Activated T-cell treated with anti-CD3 and anti-CD28 coated beads for 48 hours (primary cell): Measurements from ENCODE around the gene CDC42BPA.
"Not testable (repeated sequence)": the region's sequence is repeated elsewhere in the genome, so short reads cannot be mapped to it uniquely, and the experiment has no call there.

ENCODE experiments used
- DNase-seq: peaks from one replicate; pipeline ENCODE4 v3.0.0-alpha.2; 2020; ENCODE audit warnings: low read depth

The CDC42BPA gene

GRCh38 chr1:227062306-227062705, 256.0 kb downstream of the CDC42BPA start:
- DNase-seq: no peak

DNA sequence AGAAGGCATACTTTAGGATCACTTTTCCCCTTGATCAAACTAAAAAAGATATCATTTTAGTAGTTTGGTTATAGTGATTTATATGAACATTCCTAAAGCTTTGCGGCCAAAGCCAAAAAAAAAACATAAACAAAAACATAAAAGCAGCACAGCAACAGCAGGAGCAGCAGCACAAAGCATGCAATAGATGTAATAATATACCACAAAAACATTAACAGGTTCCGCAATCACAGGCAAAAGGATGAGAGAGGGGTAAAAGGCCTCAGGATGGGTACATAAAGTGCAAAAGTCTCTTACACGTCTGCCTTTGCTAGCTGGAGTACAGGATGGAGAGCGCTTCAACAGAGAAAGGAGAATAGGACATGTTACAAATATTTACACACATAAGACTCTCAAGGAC, 259.2 kb downstream of the CDC42BPA start:
- DNase-seq: no peak

DNA sequence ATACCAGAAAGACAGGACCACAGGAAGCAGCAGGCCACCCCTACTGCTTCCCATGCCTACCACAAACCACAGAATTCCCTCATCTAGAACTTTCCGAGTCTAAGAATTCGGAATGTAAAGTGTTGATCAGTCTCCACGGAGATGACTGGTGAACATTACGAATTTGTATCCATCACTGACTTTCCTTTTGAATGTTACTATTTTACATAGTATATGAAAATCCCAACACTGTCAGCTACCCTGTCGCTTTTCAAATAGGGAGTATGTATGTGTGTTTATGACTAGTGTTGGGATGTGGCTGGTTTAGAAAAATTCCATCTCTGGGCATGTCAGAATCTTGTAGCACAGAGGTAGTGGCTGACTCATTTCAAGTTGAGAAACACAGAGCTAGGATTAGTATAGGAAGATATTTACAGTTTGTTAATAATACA, 260.0 kb downstream of the CDC42BPA start:
- DNase-seq: no peak

DNA sequence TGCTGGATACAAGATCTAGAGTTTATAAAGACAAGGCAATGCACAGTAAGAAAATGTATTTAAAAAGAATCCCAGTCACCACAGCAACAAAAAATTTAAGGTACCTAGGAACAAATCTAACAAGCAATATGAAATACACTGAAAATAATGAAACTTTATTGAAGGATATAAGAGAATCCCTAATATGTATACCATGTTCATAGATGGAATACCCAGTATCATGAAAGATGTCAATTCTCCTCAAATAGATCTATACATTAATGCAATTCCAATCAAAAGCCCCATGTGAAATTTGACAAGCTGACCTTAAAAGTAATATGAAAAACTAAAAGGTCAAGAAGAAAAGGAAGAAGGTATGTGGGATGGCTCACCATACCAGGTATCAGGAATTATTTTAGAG, 269.0 kb downstream of the CDC42BPA start:
- no peak for DNase-seq

DNA sequence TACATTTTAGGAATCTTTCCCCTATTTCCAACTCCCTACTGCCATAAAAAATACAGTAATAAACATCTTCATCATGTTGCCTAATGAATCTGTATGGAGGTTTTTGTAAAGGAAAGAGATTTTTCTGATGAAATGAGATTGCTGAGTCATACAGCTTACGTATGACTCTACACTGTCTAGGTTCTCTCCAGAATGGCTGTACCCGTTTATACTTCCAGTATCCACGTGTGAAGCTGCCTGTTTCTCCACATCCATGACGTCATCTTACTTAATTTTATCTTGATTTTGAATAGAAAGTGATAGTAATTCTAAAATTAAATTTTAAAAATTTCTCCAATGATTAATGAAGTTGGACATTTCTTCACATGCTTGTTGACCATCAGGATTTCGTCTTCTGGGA, 274.5 kb downstream of the CDC42BPA start:
- no peak for DNase-seq

DNA sequence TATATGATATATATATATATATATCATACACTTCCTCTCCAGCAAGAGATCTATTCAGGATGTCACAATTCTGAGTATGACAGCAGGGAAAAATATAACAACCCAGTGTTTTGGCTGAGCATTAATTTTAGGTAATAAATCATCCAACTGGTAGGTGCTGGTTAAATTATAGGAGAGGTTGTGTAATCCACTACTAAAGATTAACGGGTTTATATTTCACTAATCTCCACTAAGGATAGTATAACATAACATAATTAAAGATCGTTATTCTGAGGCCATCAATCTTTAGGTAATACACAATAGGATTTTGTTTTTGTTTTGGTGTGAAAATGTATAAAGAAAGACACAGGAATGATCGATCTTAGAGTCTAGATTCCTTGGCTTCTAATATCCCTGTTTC, 276.0 kb downstream of the CDC42BPA start:
- DNase-seq: no peak

GRCh38 chr1:227038401-227038800, 279.9 kb downstream of the CDC42BPA start:
- no peak for DNase-seq

DNA sequence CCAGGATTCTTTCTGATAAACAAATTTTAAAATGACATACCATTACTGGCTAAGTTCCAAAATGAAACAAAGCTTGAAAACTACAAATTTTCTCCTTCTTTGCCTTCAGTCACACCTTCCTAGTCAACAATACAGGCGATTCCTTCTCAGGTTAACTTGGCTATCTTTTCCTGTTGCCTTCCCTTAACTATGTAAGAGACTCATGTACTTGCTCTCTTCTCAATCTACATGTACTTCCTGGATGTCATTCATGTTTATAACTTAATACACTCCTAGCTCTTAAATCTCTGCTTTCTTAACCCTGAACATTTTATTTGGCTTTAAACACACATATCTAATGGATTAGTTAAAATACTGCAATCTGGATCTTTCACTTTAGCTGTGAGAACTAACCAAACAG, 281.2 kb downstream of the CDC42BPA start:
- no peak for DNase-seq

DNA sequence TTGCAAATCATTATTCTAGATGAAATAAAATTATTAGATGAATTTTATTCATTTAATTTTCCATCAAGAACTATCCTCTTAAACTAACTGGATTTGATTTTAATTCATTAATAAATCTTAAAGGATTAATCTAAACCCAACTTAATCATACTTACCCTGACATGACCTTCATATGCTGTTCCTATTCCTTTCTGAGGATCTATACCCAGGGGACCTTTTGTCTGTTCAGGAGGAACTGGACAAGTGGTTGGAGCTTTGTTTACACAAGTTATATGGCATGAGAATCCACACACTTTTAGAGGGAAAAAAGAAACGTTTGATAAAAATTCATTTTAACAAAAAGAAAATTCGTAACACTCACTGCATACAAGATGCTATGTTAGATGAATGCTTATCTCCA, 283.0 kb downstream of the CDC42BPA start:
- DNase-seq: no peak

DNA sequence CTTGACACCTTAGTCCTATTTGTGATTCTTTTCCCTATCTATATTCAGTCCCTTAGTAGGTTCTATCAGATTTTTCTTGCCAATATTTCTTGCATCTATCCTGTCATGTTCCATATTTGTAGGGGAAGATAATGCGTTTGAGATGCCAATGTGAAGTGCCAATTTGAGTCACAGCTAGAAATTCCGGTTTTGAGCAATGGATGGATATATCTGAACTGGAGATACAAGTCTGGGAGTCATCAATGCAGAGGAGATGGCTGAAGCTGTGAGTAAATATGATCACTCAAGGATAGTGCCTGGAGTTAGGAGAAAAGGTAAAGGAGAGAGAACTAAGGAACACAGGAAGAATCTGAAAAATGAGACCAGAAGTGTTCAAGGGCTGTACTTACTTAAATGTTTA, 284.4 kb downstream of the CDC42BPA start:
- DNase-seq: no peak

- DNase-seq: no peak
These were observed 285.9 kb downstream of the CDC42BPA start for GRCh38 chr1:227032396-227032795.

DNA sequence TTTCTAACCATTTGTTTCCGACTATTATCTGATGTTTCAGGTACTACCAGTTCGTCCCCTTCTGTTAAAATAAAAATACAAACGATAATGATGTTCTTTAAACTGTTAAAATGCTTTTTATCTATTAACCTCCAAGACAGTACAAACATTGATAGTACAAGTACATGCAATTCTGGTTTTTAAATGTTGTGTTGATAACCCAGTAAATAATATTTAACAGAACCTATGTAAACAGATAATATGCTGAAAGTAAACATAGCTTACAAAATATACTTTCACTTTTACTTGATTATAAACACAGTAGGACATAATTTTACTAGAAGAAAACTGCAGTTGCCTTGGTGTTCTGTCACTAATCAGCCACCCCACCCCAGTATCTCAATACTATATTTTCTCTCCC, 301.3 kb downstream of the CDC42BPA start:
- no peak for DNase-seq

DNA sequence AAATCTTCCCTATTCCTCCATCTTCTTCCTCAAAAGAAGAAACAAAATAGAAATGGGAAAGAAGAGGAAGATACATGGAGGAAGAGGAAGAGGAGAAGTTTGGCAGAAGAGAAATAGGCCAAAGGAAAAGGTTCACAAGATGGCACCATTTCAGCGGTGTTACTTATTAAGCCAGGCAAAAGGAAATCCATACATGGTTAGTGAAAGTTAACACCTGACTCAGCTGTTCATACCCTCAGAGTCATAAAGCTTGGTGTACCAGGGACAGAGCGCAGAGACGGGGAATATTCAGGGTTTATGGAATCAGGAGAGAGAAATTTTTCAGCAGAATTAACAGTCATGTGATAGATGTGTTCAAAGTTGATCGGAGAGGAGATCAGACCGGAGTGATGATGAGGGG, 307.6 kb downstream of the CDC42BPA start:
- DNase-seq: no peak

GRCh38 chr1:227009937-227010336, 308.4 kb downstream of the CDC42BPA start:
- no peak for DNase-seq

GRCh38 chr1:227006226-227006796, 312.0 kb downstream of the CDC42BPA start:
- DNase-seq: no peak

GRCh38 chr1:227004796-227005195, 313.5 kb downstream of the CDC42BPA start:
- DNase-seq: no peak

GRCh38 chr1:227003165-227003564, 315.1 kb downstream of the CDC42BPA start:
- no peak for DNase-seq

DNA sequence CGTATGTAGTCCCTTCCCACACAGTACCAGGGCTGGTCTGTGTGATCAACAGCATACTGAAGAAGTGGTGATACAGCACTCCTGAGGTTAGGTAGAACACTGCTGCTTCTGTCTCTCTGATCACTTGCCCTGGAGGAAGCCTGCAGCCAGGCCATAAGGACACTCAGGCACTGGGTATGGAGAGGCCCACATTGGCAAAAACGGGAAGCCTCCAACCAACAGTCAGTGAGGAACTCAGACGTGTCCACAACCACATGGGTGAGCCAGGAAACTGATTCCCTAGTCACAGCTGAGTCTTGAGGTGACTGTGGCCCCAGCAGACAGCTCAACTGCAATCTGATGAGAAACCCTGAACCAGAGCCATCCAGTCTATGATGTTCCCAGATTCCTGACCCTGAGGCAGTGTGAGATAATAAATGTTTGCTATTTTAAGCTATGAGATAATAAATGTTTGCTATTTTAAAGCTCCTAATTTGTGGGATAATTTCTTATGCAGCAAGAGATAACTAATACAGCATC, 315.7 kb downstream of the CDC42BPA start:
- no peak for DNase-seq

- not testable (repeated sequence) for DNase-seq
These were observed 318.7 kb downstream of the CDC42BPA start for GRCh38 chr1:226999579-226999978.

DNA sequence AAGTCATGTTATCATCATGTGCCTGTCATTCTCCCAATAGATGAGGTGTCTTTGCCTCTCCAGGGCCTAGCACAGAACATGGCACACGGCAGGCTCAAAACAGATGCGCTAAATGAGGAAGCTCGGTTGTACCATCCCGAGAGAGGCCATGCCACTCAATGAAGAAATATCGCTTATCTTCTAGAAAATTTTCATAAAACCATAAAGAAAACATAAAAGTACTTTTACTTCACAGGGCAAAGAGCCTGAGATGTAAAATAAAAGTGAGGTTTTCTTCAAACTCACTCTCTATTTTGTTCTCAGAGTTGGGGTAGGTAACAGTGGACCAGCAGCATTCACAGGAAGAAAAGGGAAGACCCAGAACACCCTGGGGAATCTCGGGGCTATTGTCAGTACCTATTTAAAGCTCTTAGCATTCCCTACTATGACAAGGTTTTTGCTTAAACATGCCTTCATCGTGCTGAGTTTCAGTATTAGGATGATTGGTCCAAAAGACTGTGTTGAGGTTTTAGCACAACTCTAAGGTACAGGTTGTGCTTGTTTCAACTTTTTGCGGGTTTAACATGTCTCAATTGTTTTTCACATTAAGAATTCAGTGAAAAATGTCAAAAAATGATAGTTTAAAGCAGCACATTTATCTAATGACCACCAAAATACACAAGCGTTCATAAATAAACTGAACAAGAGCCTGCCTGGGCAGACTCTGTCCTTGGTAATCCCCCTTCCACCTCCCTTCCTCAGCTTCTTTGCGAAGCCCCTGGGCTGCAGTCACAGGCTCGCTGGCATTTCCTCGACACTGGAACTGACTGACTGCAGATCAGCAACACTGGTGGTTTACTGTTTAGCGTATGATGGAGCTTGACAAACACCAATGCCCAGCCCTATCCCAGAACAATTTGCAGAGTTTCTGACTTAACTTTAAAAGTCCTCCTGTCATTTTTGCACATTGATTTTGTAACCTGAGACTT, 322.6 kb downstream of the CDC42BPA start:
- no peak for DNase-seq

DNA sequence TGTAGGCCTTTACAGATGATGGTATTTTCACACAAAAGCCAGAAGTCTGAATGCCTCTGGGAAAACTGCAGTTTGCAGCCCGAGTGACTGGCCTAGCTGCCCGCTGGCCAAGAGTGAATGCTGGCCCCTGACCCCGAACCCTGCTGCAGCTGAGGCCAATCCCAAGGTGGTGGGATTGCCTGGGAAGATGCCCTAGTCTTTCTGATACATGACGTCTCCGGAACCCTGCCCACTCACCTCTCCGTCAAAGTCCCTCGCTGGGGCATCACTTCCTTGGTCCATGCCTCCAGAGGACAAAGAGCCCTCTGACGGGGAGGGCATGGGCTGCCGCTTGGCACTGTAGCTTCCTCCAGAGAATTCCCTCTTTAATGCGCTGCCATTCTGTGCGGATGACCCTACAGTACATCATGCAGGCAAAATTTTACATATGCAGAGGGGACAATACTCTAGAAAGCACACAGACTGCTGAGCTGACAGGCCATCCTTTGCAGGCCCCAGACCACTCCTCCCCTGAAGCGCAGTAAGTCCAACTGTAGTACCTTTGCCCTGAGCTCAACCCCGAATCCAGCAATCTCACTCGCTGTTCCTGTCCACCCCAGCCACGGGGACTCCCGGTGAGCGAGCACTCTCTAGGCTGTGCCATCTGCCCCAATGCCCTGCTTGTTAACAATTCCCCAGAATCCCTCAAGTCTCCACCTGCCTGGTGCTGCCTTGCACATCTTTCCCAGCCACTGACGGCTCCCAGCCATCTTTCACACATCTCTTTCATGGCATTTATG, 323.5 kb downstream of the CDC42BPA start:
- DNase-seq: no peak

- DNase-seq: no peak
These were observed 324.3 kb downstream of the CDC42BPA start for GRCh38 chr1:226993814-226994585.
